Right ventricle myocardium superior (tissue), 1 donor: ENCODE measurements around the gene PANK2. TPM values are rescaled to one million over a fixed set of nuclear protein-coding genes. Genes with fewer than 3 reads are reported as not detected.
A peak's percentile ranks its signal among the peaks of the same experiment; 100 is the strongest.
"Not testable (repeated sequence)": the region's sequence is repeated elsewhere in the genome, so short reads cannot be mapped to it uniquely, and the experiment has no call there.

Experiments
- ATAC-seq: fragments of 200-7000 bp; cut with Tn5 transposase; one replicate; pipeline ENCODE4 v1.9.1; 2020; ENCODE audit warnings: mild to moderate bottlenecking; ENCODE audit not compliant: poor library complexity
- DNase-seq: peaks from one replicate; pipeline ENCODE4 v3.0.0-alpha.2; 2020
- intact Hi-C: fragments of 100-400 bp; cut with DNase I; formaldehyde crosslinking; loops from one replicate; pipeline ENCODE4 v1.11.2; 2022
- total RNA-seq: library from RNA; stranded (reverse); fragmentation: NEBNext Ultra II Directional; extraction: Animal tissue kit (Norgen Biotek cat#: 25700); gene quantifications from one replicate; pipeline ENCODE4 v1.2.1, GENCODE V29; 2021
- donor health status: DM: no; HTN: yes; CAD: no; lungs with severe emphysema.

Gene PANK2
- total RNA-seq, 1 donor from 2014 or later, result 15.9 TPM

DNA sequence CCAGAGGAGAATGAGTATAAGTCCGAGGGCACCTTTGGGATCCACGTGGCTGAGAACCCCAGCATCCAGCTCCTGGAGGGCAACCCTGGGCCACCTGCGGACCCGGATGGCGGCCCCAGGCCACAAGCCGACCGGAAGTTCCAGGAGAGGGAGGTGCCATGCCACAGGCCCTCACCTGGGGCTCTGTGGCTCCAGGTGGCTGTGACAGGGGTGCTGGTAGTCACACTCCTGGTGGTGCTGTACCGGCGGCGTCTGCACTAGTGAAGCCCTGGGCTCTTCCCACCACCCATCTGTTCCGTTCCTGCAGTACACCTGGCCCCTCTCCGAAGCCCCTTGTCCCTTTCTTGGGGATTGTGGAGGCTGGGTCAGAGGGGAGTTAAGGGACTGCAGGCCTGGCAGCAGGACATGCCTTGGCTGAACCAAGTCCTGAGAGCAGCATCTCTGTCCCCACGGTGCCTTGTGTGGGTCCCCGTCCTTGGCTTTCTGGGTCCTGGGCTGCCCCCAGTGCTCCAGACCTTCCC lies 23.2 kb upstream of the PANK2 start:
- DNase-seq, result no peak
- intact Hi-C loops, result loop anchor here (10.0 kb wide), 1 partner anchor 181 kb away; the partner anchor contains the start of gene ADAM33
- no peak for ATAC-seq

DNA sequence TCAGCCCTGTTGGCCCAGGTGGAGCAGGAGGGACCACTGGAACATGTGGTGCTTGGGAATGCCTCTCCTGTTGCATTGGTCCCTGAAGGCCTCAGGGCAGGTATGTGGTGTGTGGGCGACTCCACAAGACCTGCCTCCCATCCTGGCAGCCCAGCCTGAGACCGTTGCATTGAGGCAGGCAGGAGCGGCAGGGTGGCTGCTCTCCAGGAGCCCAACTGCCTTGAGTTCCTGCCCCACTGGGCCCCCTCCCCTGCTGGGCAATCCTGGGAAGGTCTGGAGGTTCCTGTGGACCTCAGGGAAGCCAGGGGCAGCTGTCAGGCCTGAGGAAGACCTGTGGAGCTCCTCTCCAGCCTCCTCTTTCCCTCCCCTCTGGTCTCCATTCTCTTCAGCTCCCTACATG lies 22.7 kb upstream of the PANK2 start:
- no peak for ATAC-seq
- intact Hi-C loops, result loop anchor here (10.0 kb wide), 1 partner anchor 182 kb away; the partner anchor contains the start of gene ADAM33
- DNase-seq, result no peak

DNA sequence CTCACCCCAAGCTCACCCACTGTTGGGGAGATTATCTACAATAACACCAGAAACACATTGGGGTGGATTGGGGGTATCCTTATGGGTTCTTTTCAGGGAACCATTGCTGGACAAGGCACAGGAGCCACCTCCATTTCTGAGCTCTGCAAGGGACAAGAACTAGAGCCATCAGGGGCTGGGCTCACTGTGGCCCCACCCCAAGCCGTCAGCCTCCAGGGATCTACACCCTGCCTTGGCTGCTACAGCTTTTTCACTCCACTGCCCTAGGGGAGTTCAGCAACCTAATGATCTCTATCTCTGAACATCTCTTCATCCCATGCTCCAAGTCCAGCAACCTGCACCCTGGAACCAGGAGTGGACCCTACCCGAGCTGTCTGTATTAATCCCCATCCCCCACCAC lies 21.4 kb upstream of the PANK2 start:
- intact Hi-C loops, result loop anchor here (10.0 kb wide), 1 partner anchor 183 kb away; the partner anchor contains the start of gene ADAM33
- ATAC-seq (no peak), DNase-seq (no peak)

DNA sequence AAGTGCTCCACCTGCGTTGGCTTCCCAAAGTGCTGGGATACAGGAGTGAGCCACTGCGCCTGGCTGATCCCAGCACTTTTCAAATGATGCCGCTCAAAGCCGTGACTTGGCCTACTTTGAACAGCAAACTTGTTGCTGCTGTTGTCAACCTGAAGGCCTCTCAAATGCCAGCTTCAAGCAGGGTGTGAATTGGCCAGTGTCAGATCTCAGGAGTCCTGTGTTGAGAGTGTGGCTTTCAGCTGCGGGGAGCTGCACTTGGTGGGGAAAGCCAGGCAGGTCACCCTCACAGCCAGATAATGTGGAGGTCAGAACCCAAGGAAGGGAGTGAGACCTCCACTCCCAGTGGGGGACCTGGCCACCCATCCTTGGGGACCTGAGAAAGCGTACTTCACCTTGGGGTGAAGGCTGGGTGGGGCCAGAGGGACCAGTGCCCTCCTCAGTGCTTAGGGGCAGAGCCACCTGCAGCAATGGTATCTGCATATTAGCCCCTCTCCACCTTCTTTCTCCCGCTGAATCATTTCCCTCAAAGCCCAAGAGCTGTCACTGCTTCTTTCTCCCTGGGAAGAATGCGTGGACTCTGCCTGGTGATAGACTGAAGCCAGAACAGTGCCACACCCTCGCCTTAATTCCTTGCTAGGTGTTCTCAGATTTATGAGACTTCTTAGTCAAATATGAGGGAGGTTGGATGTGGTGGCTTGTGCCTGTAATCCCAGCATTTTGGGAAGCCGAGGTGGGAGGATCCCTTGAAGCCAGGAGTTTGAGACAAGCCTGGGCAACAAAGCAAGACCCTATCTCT lies 19.1 kb upstream of the PANK2 start:
- intact Hi-C loops, result loop anchor here (10.0 kb wide), 1 partner anchor 185 kb away; the partner anchor contains the start of gene ADAM33
- ATAC-seq, result no peak
- peak; percentile 13 for DNase-seq

- intact Hi-C loops, result no loop called here
- DNase-seq, result no peak
- ATAC-seq, result no peak
Measured at GRCh38 chr20:3871550-3872265, 17.5 kb upstream of the PANK2 start.

DNA sequence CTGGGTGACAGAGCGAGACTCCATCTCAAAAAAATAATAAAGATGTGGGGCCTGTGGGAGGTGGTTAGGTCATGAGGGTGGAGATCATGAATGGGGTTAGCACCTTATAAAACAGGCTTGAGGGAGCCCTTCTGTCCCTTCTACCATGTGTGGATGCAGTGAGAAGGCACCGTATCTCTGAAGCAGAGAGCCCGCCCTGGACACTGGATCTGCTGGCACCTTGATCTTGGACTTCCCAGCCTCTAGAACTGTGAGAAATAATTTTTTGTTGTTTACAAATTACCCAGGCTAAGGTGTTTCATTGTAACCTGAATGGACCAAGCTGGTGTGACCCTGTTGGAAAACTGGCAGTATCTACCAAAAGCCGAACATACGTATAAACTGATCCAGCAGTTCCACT lies 15.7 kb upstream of the PANK2 start:
- intact Hi-C loops, result no loop called here
- ATAC-seq (no peak), DNase-seq (no peak)

DNA sequence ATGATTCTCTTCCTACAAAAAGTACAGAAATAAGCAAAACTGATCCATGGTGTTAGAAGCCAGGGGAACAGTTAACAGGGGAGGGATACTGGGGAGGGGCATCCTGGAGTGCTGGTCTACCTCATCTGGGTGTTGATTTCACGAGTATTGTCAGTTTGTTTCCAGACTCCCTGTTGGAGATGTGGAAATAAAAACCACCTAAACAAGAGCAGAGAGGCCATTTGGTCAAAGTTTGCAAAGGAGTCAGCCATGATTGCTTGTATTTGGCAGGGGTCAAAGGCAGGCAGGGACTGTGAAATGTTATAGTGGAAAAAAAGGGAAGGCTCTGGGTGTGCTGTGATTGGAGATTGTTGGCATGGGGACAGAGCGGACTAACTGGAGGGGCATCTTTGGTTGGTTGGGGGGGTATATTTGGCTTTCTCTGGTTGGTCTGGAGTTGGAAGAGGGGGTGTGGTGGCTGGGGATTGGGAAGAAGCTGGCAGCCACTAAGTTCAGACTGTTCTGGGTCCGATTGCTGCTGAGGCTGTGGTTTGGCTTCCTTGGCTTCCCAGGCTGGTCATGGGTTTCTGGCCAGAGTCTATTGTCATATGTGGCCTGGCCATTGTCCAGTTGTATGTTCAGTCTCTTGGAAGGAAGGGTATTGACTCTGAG lies 14.9 kb upstream of the PANK2 start:
- no peak for ATAC-seq
- DNase-seq, result no peak
- intact Hi-C loops, result no loop called here

GRCh38 chr20:3875378-3875974 lies 13.7 kb upstream of the PANK2 start:
- DNase-seq (no peak), ATAC-seq (peak; percentile 11)
- intact Hi-C loops, result no loop called here

DNA sequence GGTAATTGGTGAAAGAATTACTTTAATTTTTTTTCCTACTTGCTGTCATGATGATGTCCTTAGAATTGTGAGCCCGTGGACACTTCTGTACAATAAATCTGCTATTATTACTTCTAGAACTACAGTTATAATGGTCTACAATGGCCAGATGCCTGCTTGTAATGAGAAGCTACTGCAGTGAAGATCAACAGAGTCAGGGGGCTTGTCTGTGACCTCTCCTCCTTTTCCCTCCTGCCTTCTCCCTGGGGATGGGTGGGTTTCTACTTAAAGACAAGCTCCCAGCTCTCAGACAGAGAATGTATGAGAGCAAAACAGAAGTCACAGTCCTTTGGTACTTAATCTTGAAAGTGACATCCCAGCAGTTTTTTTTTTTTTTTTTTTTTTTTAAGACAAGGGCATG lies 13.2 kb upstream of the PANK2 start:
- ATAC-seq (no peak), DNase-seq (no peak)
- intact Hi-C loops, result no loop called here

- DNase-seq (no peak), ATAC-seq (no peak)
- intact Hi-C loops, result no loop called here
Measured at GRCh38 chr20:3876676-3877075, 12.5 kb upstream of the PANK2 start.

DNA sequence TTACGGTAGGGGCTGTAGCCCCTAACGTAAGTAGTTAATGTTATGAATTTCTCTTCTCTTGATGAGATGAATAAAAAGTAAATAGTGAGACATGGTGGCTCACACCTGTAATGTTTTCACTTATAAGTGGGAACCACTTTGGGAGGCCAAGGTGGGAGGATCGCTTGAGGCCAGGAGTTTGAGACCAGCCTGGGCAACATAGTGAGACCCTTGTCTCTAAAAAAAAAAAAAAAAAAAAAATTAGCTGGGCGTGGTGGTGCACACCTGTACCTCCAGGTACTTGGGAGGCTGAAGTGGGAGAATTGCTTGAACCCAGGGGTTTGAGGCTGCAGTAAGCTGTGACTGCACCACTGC lies 10.3 kb upstream of the PANK2 start:
- DNase-seq, intact Hi-C loops, ATAC-seq: not testable (repeated sequence)

DNA sequence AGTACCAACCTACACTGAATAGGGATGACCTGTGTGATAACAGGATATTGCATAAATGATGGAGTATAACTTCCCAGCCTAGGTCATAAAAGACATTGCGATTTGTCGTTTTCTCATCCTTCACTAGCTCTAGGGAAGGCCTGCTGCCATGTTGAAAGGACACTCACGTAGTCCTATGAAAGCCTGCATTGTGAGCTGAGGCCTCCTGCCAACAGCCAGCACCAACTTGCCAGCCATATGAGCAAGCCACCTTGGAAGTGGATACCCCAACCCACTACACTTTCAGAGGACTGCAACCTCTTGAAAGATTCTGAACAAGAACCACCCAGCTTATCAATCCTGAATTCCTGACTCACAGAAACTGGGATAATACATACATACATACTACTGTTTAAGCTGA lies 3.5 kb upstream of the PANK2 start:
- intact Hi-C loops, result no loop called here
- DNase-seq, result no peak
- no peak for ATAC-seq

- intact Hi-C loops, result no loop called here
Measured at GRCh38 chr20:3887876-3888620, 1.1 kb upstream of the PANK2 start.

GRCh38 chr20:3889489-3890397 lies 556 bp downstream of the PANK2 start:
- ATAC-seq (peak; percentile 14), DNase-seq (peak; percentile 59)
- intact Hi-C loops, result loop anchor here (5.0 kb wide), 2 partner anchors 43 to 198 kb away; no protein-coding TSS in a partner anchor

More at GRCh38 chr20:3887876-3888620, 1.1 kb upstream of the PANK2 start:
- peak; percentile 17 for ATAC-seq
- DNase-seq, result no peak

DNA sequence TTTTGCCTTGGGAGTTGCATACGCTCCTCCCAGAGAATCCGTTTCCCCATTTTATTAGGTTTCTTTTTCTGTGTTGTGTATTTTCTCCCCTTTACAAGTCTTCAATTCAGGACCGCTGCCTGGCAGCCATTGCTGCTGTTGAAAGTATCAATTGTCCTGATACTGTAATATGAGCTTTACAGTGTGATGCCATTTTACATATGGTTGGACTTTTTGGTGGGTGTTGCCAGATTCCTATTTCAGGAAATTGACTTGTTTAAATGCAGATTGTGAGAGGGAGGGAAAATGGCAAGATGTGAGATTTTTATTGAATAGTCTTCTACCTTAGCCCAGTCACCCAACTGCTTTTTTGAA lies 1.2 kb downstream of the PANK2 start:
- intact Hi-C loops, result loop anchor here (5.0 kb wide), 2 partner anchors 42 to 197 kb away; no protein-coding TSS in a partner anchor
- DNase-seq (no peak), ATAC-seq (no peak)

GRCh38 chr20:3890999-3891929 lies 2.1 kb downstream of the PANK2 start:
- ATAC-seq, result no peak

More at GRCh38 chr20:3890999-3891929, 2.1 kb downstream of the PANK2 start:
- intact Hi-C loops, result loop anchor here (5.0 kb wide), 2 partner anchors 41 to 196 kb away; no protein-coding TSS in a partner anchor
- DNase-seq, result no peak
